MM.1S (cell line): ENCODE results near the gene WASL.

Experiments
- DNase-seq: peaks from one replicate; pipeline ENCODE4 v3.0.0-alpha.2; 2015
- H2AFZ ChIP-seq: fragments of 300-600 bp; sonication (generic); 2 replicates; pipeline ENCODE4 v1.6.0; 2016; ENCODE audit warnings: antibody characterized with exemption, low read length
- H3F3A ChIP-seq: fragments of 300-600 bp; sonication (generic); 2 replicates; pipeline ENCODE4 v1.6.1; 2016; ENCODE audit warnings: mild to moderate bottlenecking, antibody characterized with exemption, low read length, moderate library complexity, mixed read lengths; ENCODE audit not compliant: insufficient read depth
- H3K27ac ChIP-seq: fragments of 300-600 bp; sonication (generic); 2 replicates; pipeline ENCODE4 v1.5.1; 2016; ENCODE audit warnings: mild to moderate bottlenecking, low read length
- H3K27me3 ChIP-seq: fragments of 300-600 bp; sonication (generic); replicated peaks from 2 replicates; pipeline ENCODE4 v1.6.0; 2016; ENCODE audit warnings: low read length; ENCODE audit not compliant: insufficient read depth
- H3K36me3 ChIP-seq: fragments of 300-600 bp; sonication (generic); replicated peaks from 2 replicates; pipeline ENCODE4 v1.6.1; 2016; ENCODE audit warnings: mild to moderate bottlenecking, low read length, mixed read lengths; ENCODE audit not compliant: insufficient read depth
- H3K4me1 ChIP-seq: fragments of 300-600 bp; sonication (generic); 2 replicates; pipeline ENCODE4 v1.6.1; 2016; ENCODE audit warnings: low read length, mixed read lengths
- H3K4me2 ChIP-seq: fragments of 300-600 bp; sonication (generic); 2 replicates; pipeline ENCODE4 v1.6.0; 2016; ENCODE audit warnings: low read depth, low read length
- H3K4me3 ChIP-seq: fragments of 300-600 bp; sonication (generic); 2 replicates; pipeline ENCODE4 v1.5.1; 2016; ENCODE audit warnings: low read length, mixed read lengths
- H3K79me2 ChIP-seq: fragments of 300-600 bp; sonication (generic); 2 replicates; pipeline ENCODE4 v1.6.1; 2016; ENCODE audit warnings: mixed run types, low read length, mixed read lengths
- H3K9ac ChIP-seq: fragments of 300-600 bp; sonication (generic); 2 replicates; pipeline ENCODE4 v1.6.1; 2016; ENCODE audit warnings: low read length, mixed read lengths
- H3K9me2 ChIP-seq: fragments of 300-600 bp; sonication (generic); replicated peaks from 2 replicates; pipeline ENCODE4 v1.6.1; 2016; ENCODE audit warnings: mild to moderate bottlenecking, low read length, mixed read lengths; ENCODE audit not compliant: insufficient read depth
- H3K9me3 ChIP-seq: fragments of 300-600 bp; sonication (generic); replicated peaks from 2 replicates; pipeline ENCODE4 v1.6.1; 2016; ENCODE audit warnings: mild to moderate bottlenecking, low read length, mixed read lengths; ENCODE audit not compliant: insufficient read depth
- H4K20me1 ChIP-seq: fragments of 300-600 bp; sonication (generic); 2 replicates; pipeline ENCODE4 v1.6.1; 2016; ENCODE audit warnings: mild to moderate bottlenecking, low read length, moderate library complexity, mixed read lengths; ENCODE audit not compliant: insufficient read depth
- EZH2 ChIP-seq: fragments of 300-600 bp; sonication (generic); optimal IDR thresholded peaks from 2 replicates; pipeline ENCODE3; 2017; ENCODE audit warnings: low read depth, mild to moderate bottlenecking, antibody characterized with exemption, low read length, mixed read lengths
- EZH2phosphoT487 ChIP-seq: fragments of 300-600 bp; sonication (generic); IDR thresholded peaks from 2 replicates; pipeline ENCODE4 v1.6.1; 2018; ENCODE audit warnings: antibody characterized with exemption, low read length
- TF ChIP-seq, protein P1 (sequence below): fragments of 300-600 bp; sonication (generic); IDR thresholded peaks from 2 replicates; pipeline ENCODE4 v1.5.1; 2016; ENCODE audit warnings: antibody characterized with exemption, low read length, mixed read lengths

Gene WASL

DNA sequence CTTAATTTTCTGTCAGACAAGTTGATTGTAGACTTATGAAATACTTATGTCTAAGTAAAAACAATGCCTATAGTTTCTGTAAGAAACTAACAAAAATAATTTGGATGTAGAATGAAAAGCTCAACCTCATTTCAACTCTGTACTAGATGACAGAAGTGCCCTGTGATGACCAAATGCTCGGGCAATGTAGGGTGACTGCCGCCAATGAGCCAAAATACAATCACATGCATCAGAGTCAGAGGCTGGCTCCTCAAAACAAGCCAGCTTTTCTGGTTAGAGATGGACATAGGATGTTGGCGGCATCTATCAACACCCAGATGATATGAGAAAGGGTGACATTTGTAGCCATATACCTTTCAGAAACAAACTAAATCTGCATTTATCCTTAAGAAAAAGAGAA lies 69.2 kb downstream of the WASL start:
- TF ChIP-seq, protein P1, sequence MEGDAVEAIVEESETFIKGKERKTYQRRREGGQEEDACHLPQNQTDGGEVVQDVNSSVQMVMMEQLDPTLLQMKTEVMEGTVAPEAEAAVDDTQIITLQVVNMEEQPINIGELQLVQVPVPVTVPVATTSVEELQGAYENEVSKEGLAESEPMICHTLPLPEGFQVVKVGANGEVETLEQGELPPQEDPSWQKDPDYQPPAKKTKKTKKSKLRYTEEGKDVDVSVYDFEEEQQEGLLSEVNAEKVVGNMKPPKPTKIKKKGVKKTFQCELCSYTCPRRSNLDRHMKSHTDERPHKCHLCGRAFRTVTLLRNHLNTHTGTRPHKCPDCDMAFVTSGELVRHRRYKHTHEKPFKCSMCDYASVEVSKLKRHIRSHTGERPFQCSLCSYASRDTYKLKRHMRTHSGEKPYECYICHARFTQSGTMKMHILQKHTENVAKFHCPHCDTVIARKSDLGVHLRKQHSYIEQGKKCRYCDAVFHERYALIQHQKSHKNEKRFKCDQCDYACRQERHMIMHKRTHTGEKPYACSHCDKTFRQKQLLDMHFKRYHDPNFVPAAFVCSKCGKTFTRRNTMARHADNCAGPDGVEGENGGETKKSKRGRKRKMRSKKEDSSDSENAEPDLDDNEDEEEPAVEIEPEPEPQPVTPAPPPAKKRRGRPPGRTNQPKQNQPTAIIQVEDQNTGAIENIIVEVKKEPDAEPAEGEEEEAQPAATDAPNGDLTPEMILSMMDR, result no peak
- TF ChIP-seq EZH2, result no peak
- TF ChIP-seq EZH2phosphoT487, result no peak
- Histone ChIP-seq H3K4me2 (no peak overlapping the region), H3F3A (0 out of 2 replicates have a peak, but pooled peaks cover 5% of the 10 kb centered on the region), H3K4me3 (no peak overlapping the region), H3K9me2 (no peaks in the 10 kb centered on the region), H3K4me1 (no peaks in the 10 kb centered on the region), H4K20me1 (no peaks in the 10 kb centered on the region), H3K27me3 (no peaks in the 10 kb centered on the region), H3K9me3 (no peaks in the 10 kb centered on the region), H3K27ac (no peak overlapping the region), H3K9ac (no peak overlapping the region), H3K36me3 (no peaks in the 10 kb centered on the region; the same call in 1 of the 2 replicates), H2AFZ (no peak overlapping the region), H3K79me2 (no peaks in the 10 kb centered on the region)
- DNase-seq, result no peak

DNA sequence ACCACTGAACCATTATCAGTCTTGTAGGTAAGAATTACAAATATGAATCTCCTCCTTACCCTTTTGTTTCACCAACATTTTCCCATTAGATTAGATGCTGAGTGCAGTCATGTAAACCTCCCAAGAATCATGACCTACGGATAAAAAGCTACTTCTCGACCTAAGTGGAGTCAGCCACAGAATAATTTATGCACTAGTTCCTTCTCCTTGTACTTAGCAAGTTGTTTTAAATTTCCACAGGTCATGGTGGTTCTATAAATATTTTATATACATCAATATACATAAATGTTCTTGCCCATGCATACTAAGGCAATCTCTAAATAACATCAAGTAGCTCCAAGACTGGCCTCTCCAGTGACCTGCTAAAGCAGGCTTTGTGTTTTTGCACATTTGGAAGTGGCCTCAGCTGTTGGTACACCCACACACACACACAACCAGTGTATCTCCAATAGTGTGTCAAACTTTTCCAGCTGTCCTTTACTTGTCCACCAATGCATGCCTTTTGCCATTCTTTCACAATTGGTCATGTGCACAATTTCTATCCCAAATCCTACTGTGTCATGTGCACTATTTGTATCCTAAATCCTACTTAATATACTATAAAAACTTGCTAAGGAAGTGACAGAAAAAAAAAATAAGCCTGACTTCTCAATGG lies 71.6 kb downstream of the WASL start:
- H3K4me3 ChIP-seq, result no peak overlapping the region
- H2AFZ ChIP-seq, result no peak overlapping the region
- H3K79me2 ChIP-seq, result no peaks in the 10 kb centered on the region
- H3K36me3 ChIP-seq, result no peaks in the 10 kb centered on the region; the same call in 1 of the 2 replicates
- H3K27ac ChIP-seq, result no peak overlapping the region
- no peaks in the 10 kb centered on the region for H3F3A ChIP-seq
- no peak overlapping the region for H3K4me2 ChIP-seq
- H3K9me2 ChIP-seq, result no peaks in the 10 kb centered on the region
- no peak overlapping the region for H3K9ac ChIP-seq
- no peak for DNase-seq
- no peak for TF ChIP-seq EZH2phosphoT487
- TF ChIP-seq, protein P1, result no peak
- no peak for TF ChIP-seq EZH2
- H3K4me1 ChIP-seq, result no peaks in the 10 kb centered on the region
- H4K20me1 ChIP-seq, result no peaks in the 10 kb centered on the region
- no peaks in the 10 kb centered on the region for H3K27me3 ChIP-seq
- no peaks in the 10 kb centered on the region for H3K9me3 ChIP-seq

DNA sequence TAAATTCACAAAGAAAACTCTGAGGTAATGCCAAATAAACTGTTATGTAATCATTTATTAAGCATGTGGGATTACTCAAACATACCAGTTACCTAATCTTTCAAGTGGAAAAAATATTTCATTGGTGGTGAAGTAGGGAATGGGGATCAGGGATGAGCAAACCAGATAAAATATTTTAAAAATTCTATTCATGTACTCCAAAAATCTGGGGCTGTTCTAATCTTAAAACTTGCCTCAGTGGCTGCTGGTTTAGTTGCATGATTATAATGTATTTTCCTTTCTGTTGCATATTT lies 73.7 kb downstream of the WASL start:
- H4K20me1 ChIP-seq, result no peaks in the 10 kb centered on the region
- H3K36me3 ChIP-seq, result no peaks in the 10 kb centered on the region
- no peak overlapping the region for H3K9ac ChIP-seq
- H3K27me3 ChIP-seq, result no peaks in the 10 kb centered on the region
- no peak for TF ChIP-seq EZH2
- TF ChIP-seq EZH2phosphoT487, result no peak
- TF ChIP-seq, protein P1, result no peak
- no peak overlapping the region for H3K27ac ChIP-seq
- H3K4me1 ChIP-seq, result no peaks in the 10 kb centered on the region
- H3K4me2 ChIP-seq, result no peak overlapping the region
- H3K9me3 ChIP-seq, result no peaks in the 10 kb centered on the region
- H3K9me2 ChIP-seq, result no peaks in the 10 kb centered on the region
- H2AFZ ChIP-seq, result no peak overlapping the region
- H3F3A ChIP-seq, result no peaks in the 10 kb centered on the region
- DNase-seq, result no peak
- no peaks in the 10 kb centered on the region for H3K79me2 ChIP-seq
- H3K4me3 ChIP-seq, result no peak overlapping the region
